B cell (primary cell): ENCODE data around the gene PRSS8. TPM values are rescaled to one million over a fixed set of nuclear protein-coding genes. Genes with fewer than 3 reads are reported as not detected.

ENCODE experiments used
- ATAC-seq: fragments of 200-7000 bp; cut with Tn5 transposase; one replicate; pipeline ENCODE4 v1.10.0; 2021; ENCODE audit warnings: low read depth, mild to moderate bottlenecking, moderate number of reproducible peaks, moderate library complexity
- CTCF ChIA-PET: fragments of 350-600 bp; sonication (Branson Sonifier 250); formaldehyde crosslinking; loops from one replicate; lab custom pipeline; 2021; ENCODE audit warnings: antibody characterized with exemption, inconsistent platforms; lab: Charles Lee
- POLR2A ChIA-PET: fragments of 350-600 bp; sonication (Branson Sonifier 250); formaldehyde crosslinking; loops from one replicate; lab custom pipeline; 2021; ENCODE audit warnings: antibody characterized with exemption; lab: Charles Lee
- DNase-seq: peaks from one replicate; pipeline ENCODE4 v3.0.0; 2013
- H2AFZ ChIP-seq: 2 replicates; pipeline ENCODE4 v1.6.1; 2012; ENCODE audit warnings: mild to moderate bottlenecking, low read depth, low read length; ENCODE audit not compliant: insufficient read depth, poor library complexity, severe bottlenecking
- H3K27ac ChIP-seq, 2 donors: 1 replicate in 1 of 2; 2 replicates in 1 of 2; pipeline ENCODE4 v1.5.1; 2012 to 2013; ENCODE audit warnings: low read length in 2 of 2, mild to moderate bottlenecking in 2 of 2, moderate library complexity in 1 of 2
- H3K27me3 ChIP-seq, 4 experiments: fragments of 200-600 bp in 1 of 4; sonication (generic) in 1 of 4; replicated peaks in 1 of 4; 1 replicate in 2 of 4; 2 replicates in 2 of 4; pipeline versions ENCODE4 v1.6.1 to v1.7.0; 2013 to 2016; ENCODE audit warnings: low read length in 3 of 4, mild to moderate bottlenecking in 2 of 4, mixed read lengths in 1 of 4, moderate library complexity in 1 of 4; ENCODE audit not compliant: insufficient read depth in 4 of 4, control insufficient read depth in 3 of 4; ENCODE audit errors: control extremely low read depth in 1 of 4
- H3K36me3 ChIP-seq, 2 experiments: replicated peaks in 1 of 2; 1 replicate in 1 of 2; 2 replicates in 1 of 2; pipeline versions ENCODE4 v1.6.1 to v1.7.1; 2013; ENCODE audit warnings: low read length in 1 of 2; ENCODE audit not compliant: insufficient read depth in 2 of 2, control insufficient read depth in 1 of 2; ENCODE audit errors: control extremely low read depth in 1 of 2, extremely low read depth in 1 of 2
- H3K4me1 ChIP-seq, 2 donors: fragments of 200-600 bp in 1 of 2; sonication (generic) in 1 of 2; 1 replicate in 1 of 2; 2 replicates in 1 of 2; pipeline versions ENCODE4 v1.5.1 to v1.6.1; 2013 to 2017; ENCODE audit warnings: low read length in 2 of 2; ENCODE audit not compliant: control insufficient read depth in 2 of 2, insufficient read depth in 2 of 2
- H3K4me2 ChIP-seq: replicated peaks from 2 replicates; pipeline ENCODE3; 2012; ENCODE audit warnings: mild to moderate bottlenecking, low read depth, low read length; ENCODE audit not compliant: poor library complexity, severe bottlenecking
- H3K4me3 ChIP-seq, 5 experiments: fragments of 200-600 bp in 1 of 5; sonication (generic) in 1 of 5; 1 replicate in 3 of 5; 2 replicates in 2 of 5; pipeline versions ENCODE4 v1.5.1 to v1.7.0; 2011 to 2016; ENCODE audit warnings: low read length in 4 of 5, mild to moderate bottlenecking in 4 of 5, low read depth in 2 of 5, control low read depth in 1 of 5, moderate library complexity in 1 of 5; ENCODE audit not compliant: insufficient read depth in 1 of 5; ENCODE audit errors: control extremely low read depth in 1 of 5, extremely low read depth in 1 of 5
- H3K79me2 ChIP-seq: fragments of 200-600 bp; sonication (generic); one replicate; pipeline ENCODE4 v1.6.0; 2016; ENCODE audit warnings: low read length; ENCODE audit not compliant: control insufficient read depth, insufficient read depth
- H3K9ac ChIP-seq: fragments of 200-600 bp; sonication (generic); 2 replicates; pipeline ENCODE4 v1.6.1; 2017; ENCODE audit warnings: mild to moderate bottlenecking, low read length, moderate library complexity
- H3K9me3 ChIP-seq, 3 donors: one replicate each; pipeline versions ENCODE4 v1.6.1 to v1.7.1; 2013; ENCODE audit warnings: low read length in 2 of 3; ENCODE audit not compliant: control insufficient read depth in 2 of 3, insufficient read depth in 1 of 3; ENCODE audit errors: control extremely low read depth in 1 of 3
- H4K20me1 ChIP-seq: 2 replicates; pipeline ENCODE4 v1.6.0; 2012; ENCODE audit warnings: mild to moderate bottlenecking, low read length; ENCODE audit not compliant: insufficient read depth, control insufficient read depth, poor library complexity, severe bottlenecking
- H3K27ac Mint-ChIP-seq: one replicate; pipeline ENCODE4 v1.8.0; 2021; ENCODE audit warnings: mixed read lengths
- H3K27me3 Mint-ChIP-seq: one replicate; pipeline ENCODE4 v1.8.0; 2021; ENCODE audit warnings: mixed read lengths
- H3K4me1 Mint-ChIP-seq: one replicate; pipeline ENCODE4 v1.8.0; 2021; ENCODE audit warnings: mixed read lengths
- H3K4me3 Mint-ChIP-seq: one replicate; pipeline ENCODE4 v1.8.0; 2021; ENCODE audit warnings: mixed read lengths
- H3K9me3 Mint-ChIP-seq: one replicate; pipeline ENCODE4 v1.8.0; 2022; ENCODE audit warnings: mixed read lengths; ENCODE audit not compliant: insufficient read depth
- EZH2 ChIP-seq: IDR thresholded peaks from 2 replicates; pipeline ENCODE4 v1.6.1; 2012; ENCODE audit warnings: borderline replicate concordance, low read depth, mild to moderate bottlenecking, moderate library complexity, low read length; ENCODE audit not compliant: insufficient read depth, poor library complexity, severe bottlenecking
- WGBS: methylation state at CpG from one replicate; pipeline ENCODE4 v1.1.5; 2013; ENCODE audit warnings: missing lambda C conversion rate; ENCODE audit not compliant: insufficient coverage; 5-methylcytosine and 5-hydroxymethylcytosine counted together
- intact Hi-C: fragments of 100-400 bp; cut with micrococcal nuclease; formaldehyde crosslinking; loops from one replicate; pipeline ENCODE4 v1.10.0; 2022
- polyA plus RNA-seq: library from polyadenylated mRNA; depleted of rRNA; stranded (reverse); fragments of >200 nt; gene quantifications from 2 replicates; pipeline ENCODE4 v1.2.3, GENCODE V29; 2012
- total RNA-seq, 2 donors: library from RNA; stranded (reverse); fragments of 120-200 nt in 1 of 2; gene quantifications; 1 replicate in 1 of 2; 2 replicates in 1 of 2; pipeline versions ENCODE4 v1.2.3 to v1.2.4, GENCODE V29; 2013 to 2022
- TF ChIP-seq, protein P1 (sequence below): fragments of 200-600 bp; IDR thresholded peaks from one replicate; pipeline ENCODE4 v1.8.0; 2022; ENCODE audit warnings: antibody characterized with exemption, mild to moderate bottlenecking

PRSS8 gene
- total and polyA plus RNA-seq, 2 donors (not counting 1 experiment from before 2014, with no cell fraction given): not detected

DNA sequence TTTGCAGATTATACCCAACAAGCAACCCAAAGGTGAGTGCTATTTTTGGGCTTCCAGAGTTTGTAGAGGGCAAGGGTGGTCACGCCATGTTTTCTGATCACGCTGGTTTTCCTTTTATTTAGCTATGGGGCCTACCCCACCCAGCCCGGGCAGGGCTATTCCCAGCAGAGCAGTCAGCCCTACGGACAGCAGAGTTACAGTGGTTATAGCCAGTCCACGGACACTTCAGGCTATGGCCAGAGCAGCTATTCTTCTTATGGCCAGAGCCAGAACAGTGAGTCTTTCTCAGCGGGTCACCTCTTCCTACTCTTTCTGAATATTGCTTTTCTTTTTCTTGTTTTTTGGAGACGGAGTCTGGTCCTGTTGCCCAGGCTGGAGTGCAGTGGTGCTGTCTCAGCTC is 46.9 kb upstream of the PRSS8 start:
- Histone ChIP-seq H4K20me1 (peaks cover 69% of the 10 kb centered on the region), H2AFZ (no peak overlapping the region), H3K4me2 (peak overlapping the region; percentile 87), H3K79me2 (peaks cover 73% of the 10 kb centered on the region), H3K4me1 (peaks cover 34 to 50% of the 10 kb centered on the region in 2 donors), H3K27me3 (no peaks in the 10 kb centered on the region), H3K9ac (peak overlapping the region; percentile 96), H3K36me3 (peaks cover 13 to 51% of the 10 kb centered on the region in 2 experiments), H3K4me3 (peak overlapping the region in 3 of 5 experiments; percentile 4 to 98 (median 91)), H3K27ac (no peak overlapping the region), H3K9me3 (no peaks in the 10 kb centered on the region)
- ATAC-seq (no peak), DNase-seq (peak; percentile 20)
- peaks cover 70% of the 10 kb centered on the region for H3K4me1 Mint-ChIP-seq
- peak overlapping the region; percentile 73 for H3K27ac Mint-ChIP-seq
- H3K4me3 Mint-ChIP-seq: peak overlapping the region; percentile 99
- WGBS: 55% methylated on average over 6 of the region's 7 CpGs
- intact Hi-C loops: loop anchor here (10.0 kb wide), 2 partner anchors 78 to 692 kb away; partner anchors contain the start of genes BCKDK and ZNF267
- H3K27me3 Mint-ChIP-seq: no peaks in the 10 kb centered on the region
- TF ChIP-seq, protein P1, sequence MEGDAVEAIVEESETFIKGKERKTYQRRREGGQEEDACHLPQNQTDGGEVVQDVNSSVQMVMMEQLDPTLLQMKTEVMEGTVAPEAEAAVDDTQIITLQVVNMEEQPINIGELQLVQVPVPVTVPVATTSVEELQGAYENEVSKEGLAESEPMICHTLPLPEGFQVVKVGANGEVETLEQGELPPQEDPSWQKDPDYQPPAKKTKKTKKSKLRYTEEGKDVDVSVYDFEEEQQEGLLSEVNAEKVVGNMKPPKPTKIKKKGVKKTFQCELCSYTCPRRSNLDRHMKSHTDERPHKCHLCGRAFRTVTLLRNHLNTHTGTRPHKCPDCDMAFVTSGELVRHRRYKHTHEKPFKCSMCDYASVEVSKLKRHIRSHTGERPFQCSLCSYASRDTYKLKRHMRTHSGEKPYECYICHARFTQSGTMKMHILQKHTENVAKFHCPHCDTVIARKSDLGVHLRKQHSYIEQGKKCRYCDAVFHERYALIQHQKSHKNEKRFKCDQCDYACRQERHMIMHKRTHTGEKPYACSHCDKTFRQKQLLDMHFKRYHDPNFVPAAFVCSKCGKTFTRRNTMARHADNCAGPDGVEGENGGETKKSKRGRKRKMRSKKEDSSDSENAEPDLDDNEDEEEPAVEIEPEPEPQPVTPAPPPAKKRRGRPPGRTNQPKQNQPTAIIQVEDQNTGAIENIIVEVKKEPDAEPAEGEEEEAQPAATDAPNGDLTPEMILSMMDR: no peak
- TF ChIP-seq EZH2: no peak
- no peaks in the 10 kb centered on the region for H3K9me3 Mint-ChIP-seq
- ChIA-PET POLR2A (interaction anchor here (0.6 to 0.9 kb wide), 2 partner anchors 14 to 532 kb away, joined by 4 to 9 read pairs; no protein-coding TSS in a partner anchor), CTCF (interaction anchor here (1.2 to 2.5 kb wide), 3 partner anchors 20 to 151 kb away, joined by 6 to 12 read pairs (median 8); partner anchors contain the start of gene PYCARD)
